Adipose tissue (tissue), 3 donors: ENCODE measurements around the gene HEXB. TPM values are rescaled to one million over a fixed set of nuclear protein-coding genes. Genes with fewer than 3 reads are reported as not detected.

Experiments
- H3K27ac ChIP-seq: one replicate; pipeline ENCODE4 v1.5.1; 2013; ENCODE audit warnings: low read depth, low read length
- WGBS, 3 donors: extraction: QIAGEN DNeasy Blood & Tissue Kit; methylation state at CpG; one replicate each; pipeline ENCODE4 v1.1.7; 2013; 5-methylcytosine and 5-hydroxymethylcytosine counted together
- polyA plus RNA-seq, 3 donors: library from polyadenylated mRNA; stranded (reverse); fragments of 200-250 nt; gene quantifications; one replicate each; pipeline ENCODE4 v1.2.3, GENCODE V29; 2013
- donor health status: healthy with polysubstance abuse.
- donor health status: Bipolar disorder and iron deficiency.
- donor health status: healthy.

HEXB gene
- 10 to 100 TPM; 47.0 to 73.6 (median 68.6) TPM for polyA plus RNA-seq

- WGBS, 3 donors, result 3 to 4% (median 3%) methylated on average over 72 to 78 of the region's 78 CpGs
- H3K27ac ChIP-seq, result peak within 1 kb of the TSS; percentile 68
Observed at GRCh38 chr5:74684900-74685851, at the start of gene HEXB. TSS of gene HEXB (plus strand) at chr5:74685233. CDS start at chr5:74685261, 28 bp downstream.

- no peak overlapping the region for H3K27ac ChIP-seq
- WGBS, 3 donors, result 95 to 97% (median 97%) methylated on average over 12 of the region's 12 CpGs
Observed at GRCh38 chr5:74636149-74636548, 48.9 kb upstream of the HEXB start.

- 76 to 86% (median 76%) methylated on average over 4 of the region's 4 CpGs for WGBS, 3 donors
- H3K27ac ChIP-seq, result no peak overlapping the region
Observed at GRCh38 chr5:74636552-74636951, 48.5 kb upstream of the HEXB start.

GRCh38 chr5:74638544-74638969 lies 46.5 kb upstream of the HEXB start:
- H3K27ac ChIP-seq, result no peak overlapping the region
- 73 to 84% (median 80%) methylated on average over 1 of the region's 1 CpG for WGBS, 3 donors

- peak overlapping the region; percentile 81 for H3K27ac ChIP-seq
- 14 to 24% (median 15%) methylated on average over 10 of the region's 10 CpGs for WGBS, 3 donors
Observed at GRCh38 chr5:74638970-74639806, 45.8 kb upstream of the HEXB start.

- WGBS, 3 donors, result 0 to 1% (median 0%) methylated on average over 56 to 57 of the region's 57 CpGs
- peak overlapping the region; percentile 81 for H3K27ac ChIP-seq
Observed at GRCh38 chr5:74639807-74640449, 45.1 kb upstream of the HEXB start.

- H3K27ac ChIP-seq, result peak within 1 kb of the TSS; percentile 81
- WGBS, 3 donors, result 0 to 1% (median 1%) methylated on average over 56 to 59 of the region's 59 CpGs
Observed at GRCh38 chr5:74640450-74640953, 44.5 kb upstream of the HEXB start, which contains the start of gene ENC1. TSS of gene ENC1 (minus strand) at chr5:74640728. CDS start at chr5:74636485, 4,243 bp downstream.

GRCh38 chr5:74640954-74641734 lies 43.9 kb upstream of the HEXB start:
- WGBS, 3 donors, result 0 to 1% (median 0%) methylated on average over 47 of the region's 47 CpGs
- no peak overlapping the region for H3K27ac ChIP-seq

GRCh38 chr5:74641735-74642542 lies 43.1 kb upstream of the HEXB start:
- H3K27ac ChIP-seq, result no peak overlapping the region
- 3 to 4% (median 4%) methylated on average over 28 of the region's 28 CpGs for WGBS, 3 donors

GRCh38 chr5:74642543-74642863 lies 42.5 kb upstream of the HEXB start:
- H3K27ac ChIP-seq, result no peak overlapping the region

GRCh38 chr5:74643111-74643562 lies 41.9 kb upstream of the HEXB start:
- H3K27ac ChIP-seq, result no peak overlapping the region
- 30 to 69% (median 33%) methylated on average over 4 of the region's 4 CpGs for WGBS, 3 donors

More at GRCh38 chr5:74642543-74642863, 42.5 kb upstream of the HEXB start:
- 56 to 71% (median 59%) methylated on average over 6 of the region's 6 CpGs for WGBS, 3 donors

- WGBS, 3 donors, result 60 to 86% (median 81%) methylated on average over 1 of the region's 1 CpG
- H3K27ac ChIP-seq, result no peak overlapping the region
Observed at GRCh38 chr5:74647096-74647495, 37.9 kb upstream of the HEXB start.

GRCh38 chr5:74648835-74649293 lies 36.2 kb upstream of the HEXB start:
- H3K27ac ChIP-seq, result no peak overlapping the region
- 6 to 19% (median 15%) methylated on average over 6 of the region's 6 CpGs for WGBS, 3 donors

GRCh38 chr5:74649421-74649973 lies 35.5 kb upstream of the HEXB start:
- no peak overlapping the region for H3K27ac ChIP-seq
- WGBS, 3 donors, result 17 to 44% (median 29%) methylated on average over 1 of the region's 1 CpG

- no peak overlapping the region for H3K27ac ChIP-seq
- WGBS, 3 donors, result 38 to 86% (median 82%) methylated on average over 3 of the region's 3 CpGs
Observed at GRCh38 chr5:74651710-74652109, 33.3 kb upstream of the HEXB start.

GRCh38 chr5:74652576-74652975 lies 32.5 kb upstream of the HEXB start:
- no peak overlapping the region for H3K27ac ChIP-seq
- WGBS, 3 donors, result 87 to 95% (median 88%) methylated on average over 3 of the region's 3 CpGs
